NCI-H128 (cell line): Measurements from ENCODE around the gene ARHGEF19.
A peak's percentile ranks its signal among the peaks of the same experiment; 100 is the strongest.
"Not testable (repeated sequence)": the region's sequence is repeated elsewhere in the genome, so short reads cannot be mapped to it uniquely, and the experiment has no call there.

Experiments
- DNase-seq: peaks from one replicate; lab custom pipeline; 2025; ENCODE audit not compliant: unreplicated experiment; lab: John Stamatoyannopoulos, UW

Gene ARHGEF19

DNA sequence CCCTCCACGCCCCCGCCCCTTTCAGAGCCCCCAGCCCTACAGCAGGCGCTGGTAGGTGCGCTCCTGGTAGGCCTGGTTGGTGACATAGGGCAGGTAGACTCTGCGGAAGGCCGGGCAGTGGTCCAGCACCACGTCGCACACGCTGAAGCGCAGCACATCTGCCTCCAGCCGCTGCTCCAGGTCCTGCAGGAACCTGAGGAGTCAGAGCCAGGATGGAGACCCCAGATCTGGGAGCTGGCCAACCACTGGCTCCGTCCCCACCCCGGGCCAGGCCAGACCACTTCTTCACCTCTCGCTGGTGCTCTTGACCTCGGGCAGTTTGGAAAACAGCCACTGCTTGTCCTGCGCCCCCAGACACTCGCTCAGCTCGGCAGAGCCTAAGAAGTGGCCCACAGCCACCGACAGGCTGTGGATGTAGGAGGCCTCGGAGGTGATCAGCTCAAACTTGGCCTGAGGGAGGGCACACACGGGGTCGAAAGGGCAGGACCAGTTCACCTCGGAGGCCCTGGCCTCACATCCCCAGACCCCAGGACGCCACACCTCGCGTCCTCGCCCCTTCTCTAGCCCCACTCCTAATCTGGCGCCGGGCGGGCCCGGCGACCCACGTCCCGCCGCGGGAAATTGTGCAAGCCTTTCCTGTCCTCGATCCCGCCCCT lies 6.4 kb downstream of the ARHGEF19 start:
- no peak for DNase-seq

DNA sequence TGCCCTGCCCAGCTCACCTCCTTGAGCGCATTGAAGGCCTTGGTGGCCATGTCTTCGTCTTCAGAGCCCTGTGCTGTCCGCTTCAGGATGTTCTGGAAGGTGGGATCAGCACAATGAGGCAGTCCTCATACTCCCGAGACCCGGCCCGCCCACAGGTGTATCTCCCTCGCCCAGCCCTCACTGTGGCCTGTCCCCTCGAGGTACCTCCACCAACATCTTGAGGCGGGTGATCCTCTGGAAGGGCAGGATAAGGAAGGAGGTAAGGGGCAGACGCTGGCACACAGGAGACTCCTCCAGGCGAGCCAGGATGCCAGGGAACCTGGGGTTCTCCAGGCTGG lies 7.1 kb downstream of the ARHGEF19 start:
- DNase-seq, result no peak

DNA sequence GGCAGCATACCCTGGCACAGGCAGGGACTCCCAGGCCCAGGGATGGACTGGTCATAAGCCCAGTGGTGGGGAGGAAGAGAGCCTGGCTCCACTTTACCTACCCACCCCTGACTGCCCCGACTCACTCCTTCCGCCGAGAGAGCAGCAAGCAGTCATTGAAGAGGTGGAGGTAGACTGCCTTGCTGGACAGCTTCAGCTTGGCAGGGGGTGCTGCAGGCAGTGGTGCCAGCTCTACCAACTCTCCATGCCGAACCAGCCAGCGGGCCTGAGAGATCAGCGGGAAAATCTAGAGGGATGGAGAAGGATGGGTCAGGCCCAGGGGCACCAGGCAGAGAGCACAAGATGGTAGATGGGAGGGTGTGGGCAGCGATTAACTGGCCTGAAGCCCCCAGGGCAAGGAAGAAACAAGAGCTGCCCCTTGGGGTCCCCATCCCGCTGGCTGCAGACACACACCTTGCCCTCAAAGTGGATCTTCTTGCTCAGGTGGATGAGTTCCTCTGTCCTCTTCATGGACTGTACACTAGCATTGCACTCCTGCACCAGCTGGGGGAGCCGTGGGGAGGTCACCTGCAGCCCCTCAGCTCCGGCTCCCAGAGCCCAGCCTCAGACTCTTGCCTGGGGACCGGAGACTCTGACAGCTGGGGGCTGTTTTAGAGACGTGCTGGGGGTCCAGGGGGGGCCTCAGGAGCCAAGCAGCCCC lies 7.7 kb downstream of the ARHGEF19 start:
- peak; percentile 36 for DNase-seq

DNA sequence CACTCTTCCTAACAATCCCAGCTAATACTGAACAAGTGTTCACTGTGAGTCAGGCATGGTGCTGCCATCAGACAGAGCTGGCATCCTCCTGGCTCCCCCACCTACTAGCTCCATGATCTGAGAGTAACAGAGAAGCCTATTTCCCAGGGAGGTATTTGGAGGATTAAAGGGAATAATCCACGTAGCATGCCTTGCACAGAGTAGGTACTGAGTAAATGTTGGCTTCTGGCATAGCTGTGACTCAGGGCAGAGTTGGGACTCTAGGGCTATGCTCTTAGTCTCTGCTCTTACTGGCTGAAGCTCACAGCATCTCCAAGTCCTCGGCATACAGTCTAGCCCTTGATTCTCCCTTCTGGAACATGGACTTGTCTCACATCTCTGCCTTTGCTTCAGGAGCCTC lies 8.2 kb downstream of the ARHGEF19 start:
- no peak for DNase-seq

DNA sequence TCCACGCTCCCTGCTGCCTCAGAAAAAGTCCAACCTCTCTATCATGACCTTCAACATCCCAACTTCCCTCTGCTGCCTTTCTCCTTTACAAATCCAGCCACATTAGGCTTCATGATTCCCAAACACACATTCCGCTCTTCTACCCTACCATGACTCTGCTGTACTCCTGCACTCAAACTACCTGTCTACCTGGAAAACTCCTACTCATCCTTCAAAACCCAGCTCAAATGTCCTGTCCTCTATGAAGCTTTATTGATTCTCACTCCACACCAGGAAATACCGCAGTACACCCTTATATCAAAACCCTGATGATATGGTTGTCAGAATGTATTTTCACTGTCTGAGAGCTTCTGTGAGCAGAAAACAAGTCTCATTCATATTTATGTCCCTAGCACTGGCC lies 8.9 kb downstream of the ARHGEF19 start:
- no peak for DNase-seq

DNA sequence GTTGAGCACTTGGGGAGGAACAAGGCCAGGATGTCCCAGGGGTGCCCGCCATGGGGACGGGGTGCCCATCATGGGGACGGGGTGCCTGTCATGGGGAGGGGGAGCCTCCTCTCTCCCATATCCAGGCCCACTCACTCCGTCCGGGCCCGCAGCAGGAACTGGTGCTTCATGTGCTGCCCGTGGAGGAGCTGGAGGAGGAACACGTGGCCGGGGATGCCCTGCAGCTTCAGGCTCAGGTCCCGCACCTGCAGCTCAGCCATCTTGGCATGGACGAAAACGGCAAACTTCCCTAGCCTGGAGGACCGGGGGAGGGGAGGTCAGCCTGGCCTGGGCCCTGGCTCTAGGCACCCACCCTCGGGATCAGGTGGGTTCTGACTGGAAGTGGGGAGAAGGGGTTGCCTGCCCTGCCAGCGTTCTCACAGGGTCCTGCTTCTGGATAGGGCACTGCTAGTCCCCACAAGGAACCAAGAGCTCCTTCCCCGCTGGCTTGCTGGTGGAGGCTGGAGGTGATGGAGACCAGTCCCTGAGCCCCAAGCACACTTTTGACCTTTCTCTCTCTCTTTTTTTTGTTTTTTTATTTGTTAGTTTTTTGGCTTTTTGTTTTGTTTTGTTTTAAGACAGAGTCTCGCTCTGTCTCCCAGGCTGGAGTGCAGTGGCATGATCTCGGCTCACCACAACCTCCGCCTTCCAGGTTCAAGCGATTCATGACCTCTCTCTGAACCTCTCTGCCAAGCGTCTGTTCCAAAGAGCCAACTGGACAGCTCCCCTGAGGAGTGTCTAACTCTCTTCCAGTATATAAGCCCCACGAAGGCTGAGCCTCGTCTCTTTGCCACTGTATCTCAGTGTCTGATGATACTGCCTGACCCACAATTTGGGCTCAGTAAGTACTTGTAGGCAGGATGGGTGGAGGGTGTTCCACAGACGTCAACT lies 9.9 kb downstream of the ARHGEF19 start:
- DNase-seq, result no peak

DNA sequence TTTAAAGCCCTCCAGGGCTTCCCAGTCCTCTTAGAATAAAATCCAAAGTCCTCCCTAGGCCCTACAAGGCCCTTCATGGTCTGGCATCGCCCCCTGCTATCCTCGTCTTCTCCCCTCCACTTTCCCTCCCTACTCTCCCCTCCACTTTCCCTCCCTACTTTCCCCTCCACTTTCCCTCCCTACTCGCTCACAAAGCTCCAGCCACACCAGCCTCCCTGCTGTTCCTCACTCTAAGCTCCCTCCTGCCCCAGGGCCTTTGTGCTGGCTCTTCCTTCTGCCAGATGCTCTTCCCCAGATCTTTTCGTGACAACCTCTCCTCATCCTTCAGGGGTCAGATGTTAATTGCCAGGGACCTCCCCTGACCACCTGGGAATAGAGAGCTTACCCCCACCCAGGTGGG lies 12.8 kb downstream of the ARHGEF19 start:
- no peak for DNase-seq

DNA sequence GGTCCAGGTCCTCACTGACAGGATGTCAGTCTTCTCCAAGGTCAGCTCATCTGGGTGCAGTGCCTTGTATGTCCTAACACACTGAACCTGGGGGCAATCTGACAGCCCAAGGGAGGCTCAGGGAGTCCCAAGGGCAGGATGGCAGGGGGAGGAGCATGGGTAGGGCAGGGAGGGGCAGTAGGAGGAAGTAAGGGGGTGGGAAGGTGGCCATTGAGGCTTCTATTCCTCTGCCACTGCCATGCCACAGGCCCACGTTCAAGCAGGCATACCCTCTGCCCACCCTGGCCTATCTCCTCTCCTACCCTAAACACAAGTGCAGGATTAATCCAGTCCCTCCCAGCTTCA lies 13.3 kb downstream of the ARHGEF19 start:
- DNase-seq, result no peak

DNA sequence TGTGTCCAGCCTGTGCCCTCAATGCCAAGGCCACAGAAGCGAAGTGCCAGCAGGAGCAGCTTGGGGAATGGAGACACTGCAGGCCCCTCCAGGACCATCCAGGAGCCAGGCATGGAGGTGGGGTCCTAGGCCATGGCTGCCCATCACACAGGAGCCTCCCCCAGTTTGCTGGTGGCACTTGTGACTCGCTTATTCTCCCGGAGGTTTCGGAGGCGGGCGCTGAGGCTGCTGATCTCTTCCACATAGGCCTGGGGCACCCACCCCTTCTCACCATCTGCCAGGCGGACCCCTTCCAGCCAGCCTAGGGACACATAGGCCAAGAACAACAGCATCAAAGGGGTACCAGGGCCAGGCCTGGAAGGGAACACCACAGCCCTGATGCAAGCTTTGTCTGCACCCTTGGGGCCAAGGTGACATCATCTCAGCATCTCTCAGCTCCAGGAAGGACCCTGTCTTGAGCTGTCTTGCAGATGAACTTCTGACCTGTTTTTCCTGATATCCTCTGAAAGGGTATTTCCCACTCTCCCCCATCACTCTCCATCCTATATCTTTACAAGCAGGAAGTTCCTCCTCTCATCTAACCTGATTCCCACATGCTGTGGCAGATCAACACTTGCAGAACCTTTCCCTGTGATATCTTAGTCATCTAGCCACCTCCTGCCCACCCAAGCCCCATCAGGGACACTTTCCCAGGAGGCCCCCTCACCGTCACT lies 13.9 kb downstream of the ARHGEF19 start:
- no peak for DNase-seq

DNA sequence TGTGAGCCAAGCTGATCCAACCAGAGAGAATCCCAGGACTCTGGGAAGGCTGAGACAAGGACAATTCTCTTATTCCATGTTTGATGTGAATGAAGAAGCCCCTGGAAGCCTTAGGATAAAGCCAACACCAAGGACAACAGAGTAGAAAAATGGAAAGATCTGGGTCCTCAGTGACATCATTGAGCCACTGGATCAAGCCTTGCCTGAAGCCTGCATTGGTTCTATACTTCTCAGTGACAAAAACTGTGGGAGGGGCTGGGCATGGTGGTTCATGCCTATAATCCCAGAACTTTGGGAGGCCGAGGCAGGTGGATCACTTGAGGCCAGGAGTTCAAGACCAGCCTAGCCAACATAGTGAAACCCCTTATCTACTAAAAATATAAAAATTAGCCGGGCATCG lies 15.6 kb downstream of the ARHGEF19 start:
- DNase-seq, result no peak

DNA sequence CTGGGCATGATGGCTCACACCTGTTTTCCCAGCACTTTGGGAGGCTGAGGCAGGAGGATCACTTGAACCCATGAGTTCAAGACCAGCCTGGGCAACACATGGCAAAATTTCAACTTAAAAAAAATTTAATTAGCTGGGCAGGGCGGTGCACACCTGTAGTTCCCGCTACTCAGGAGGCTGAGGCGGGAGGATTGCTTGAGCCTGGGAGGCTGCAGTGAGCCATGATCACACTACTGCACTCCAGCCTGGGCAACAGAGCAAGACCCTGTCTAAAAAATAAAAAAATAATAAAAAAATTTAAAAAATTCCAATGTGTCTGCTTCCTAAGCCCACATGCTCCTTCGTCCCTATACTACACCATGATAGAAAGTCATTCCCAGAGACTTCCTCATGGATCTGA lies 16.3 kb downstream of the ARHGEF19 start:
- not testable (repeated sequence) for DNase-seq

DNA sequence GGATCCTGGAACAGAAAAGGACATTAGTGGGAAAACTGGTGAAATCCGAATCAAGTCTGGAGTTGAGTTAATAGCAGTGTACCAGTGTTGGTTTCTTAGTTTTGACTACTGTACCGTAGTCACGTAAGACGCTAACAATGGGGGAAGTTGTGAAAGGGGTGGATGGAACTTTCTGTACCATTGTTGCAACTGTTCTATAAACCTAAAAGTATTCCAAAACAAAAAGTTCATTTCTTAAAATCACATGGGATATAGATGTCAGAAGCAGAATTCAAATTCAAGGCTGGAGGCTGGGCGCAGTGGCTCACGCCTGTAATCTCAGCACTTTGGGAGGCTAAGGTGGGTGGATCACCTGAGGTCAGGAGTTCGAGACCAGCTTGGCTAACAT lies 16.9 kb downstream of the ARHGEF19 start:
- DNase-seq, result no peak

DNA sequence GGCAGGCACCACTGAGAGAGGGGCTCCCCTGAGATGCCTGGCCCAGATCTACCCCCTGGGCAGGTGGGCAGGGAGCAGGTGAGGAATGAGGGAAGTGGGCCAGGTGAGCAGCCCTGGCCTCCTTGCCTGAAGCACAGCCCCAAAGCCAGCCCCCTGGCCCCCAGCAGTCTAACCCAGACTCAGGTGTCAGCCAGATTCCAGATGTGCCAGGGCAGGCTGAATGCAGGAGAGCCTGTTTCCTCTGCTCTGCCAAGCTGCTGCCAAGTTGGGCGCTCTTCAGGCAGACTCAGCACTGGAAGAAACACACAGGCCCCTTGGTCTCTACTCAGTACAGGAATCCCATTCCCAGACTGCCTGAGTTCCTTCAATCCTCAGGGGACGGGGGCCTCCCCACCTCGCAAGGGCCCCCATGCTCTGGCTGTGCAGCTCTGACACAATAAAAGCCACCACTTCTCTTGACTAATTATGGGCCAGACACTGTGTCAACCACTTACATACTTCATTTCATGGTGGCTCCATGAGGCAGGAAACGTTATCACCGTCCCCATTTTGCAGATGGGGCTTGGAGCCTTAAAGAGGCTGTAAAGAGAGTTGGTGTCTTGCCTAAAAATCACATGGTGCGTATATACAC lies 20.4 kb downstream of the ARHGEF19 start:
- DNase-seq, result no peak

DNA sequence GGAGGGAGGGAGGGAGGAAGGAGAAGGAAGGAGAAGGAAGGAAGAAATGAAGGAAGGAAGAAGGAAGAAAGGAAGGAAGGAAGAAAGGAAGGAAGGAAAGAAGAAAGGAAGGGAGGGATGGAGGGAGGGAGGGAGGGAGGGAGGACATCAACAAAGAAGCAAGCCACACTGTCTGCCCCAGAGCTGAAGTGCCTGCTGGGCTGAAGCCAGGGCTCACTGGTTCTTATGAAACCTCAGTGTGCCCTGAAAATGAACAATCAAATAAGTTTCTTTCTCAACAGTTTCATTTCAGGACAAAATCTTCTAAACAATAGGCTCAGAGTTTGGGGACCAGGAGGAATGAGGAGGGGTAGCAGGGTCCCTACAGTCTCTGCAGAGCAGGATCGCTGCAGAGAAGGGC lies 21.1 kb downstream of the ARHGEF19 start:
- no peak for DNase-seq

DNA sequence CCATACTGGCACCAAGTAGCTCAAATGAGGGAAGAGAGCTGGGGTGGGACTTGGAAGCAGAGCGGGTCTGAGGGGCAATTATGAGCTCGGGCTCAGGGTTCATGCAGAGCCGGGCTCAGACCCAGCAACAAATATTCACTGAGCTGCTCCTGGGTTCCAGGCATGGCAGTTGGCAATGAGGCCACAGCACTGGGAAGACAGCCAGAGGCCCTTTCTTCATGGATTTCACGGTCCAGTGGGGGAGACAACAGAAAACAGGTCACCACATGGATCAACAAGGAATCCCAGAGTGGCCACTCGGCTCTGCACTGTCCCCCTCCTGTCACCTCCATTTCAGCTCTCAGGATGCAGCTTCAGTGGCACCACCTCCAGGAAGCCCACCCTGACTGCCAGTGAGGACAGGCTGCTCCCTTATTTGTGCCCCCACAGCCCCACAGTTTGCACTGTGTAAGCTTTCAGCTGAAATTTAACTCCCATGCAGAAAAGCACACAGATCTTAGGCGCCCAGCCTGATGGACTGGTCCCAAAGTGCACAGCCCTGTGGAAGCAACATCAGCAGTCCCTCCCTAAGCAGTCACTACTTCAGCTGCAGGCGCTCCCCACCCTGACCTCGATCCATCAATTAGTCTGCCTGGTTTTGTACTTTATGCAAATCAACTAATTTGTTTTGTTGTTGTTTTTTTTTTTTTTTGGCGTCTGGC lies 22.4 kb downstream of the ARHGEF19 start:
- no peak for DNase-seq

DNA sequence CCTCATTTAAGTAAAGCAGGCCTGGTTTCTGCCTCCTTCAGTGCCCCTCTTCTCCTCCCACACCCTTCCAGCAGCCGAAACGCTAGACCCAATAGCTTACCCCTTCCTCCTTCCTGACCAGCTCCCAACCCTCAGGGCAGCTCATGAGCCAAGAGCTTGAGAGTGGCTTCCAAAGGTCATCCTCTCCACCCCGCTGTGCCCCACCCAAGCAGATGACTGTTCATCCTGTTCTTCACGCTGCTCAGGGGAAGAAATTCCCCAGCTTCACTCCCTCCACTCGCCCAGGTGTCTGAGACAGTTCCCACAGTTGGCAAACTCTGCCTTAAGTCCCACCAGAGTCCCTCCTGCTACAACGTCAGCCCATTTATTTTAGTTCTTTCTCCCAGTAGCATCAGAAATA lies 23.4 kb downstream of the ARHGEF19 start:
- DNase-seq, result no peak

DNA sequence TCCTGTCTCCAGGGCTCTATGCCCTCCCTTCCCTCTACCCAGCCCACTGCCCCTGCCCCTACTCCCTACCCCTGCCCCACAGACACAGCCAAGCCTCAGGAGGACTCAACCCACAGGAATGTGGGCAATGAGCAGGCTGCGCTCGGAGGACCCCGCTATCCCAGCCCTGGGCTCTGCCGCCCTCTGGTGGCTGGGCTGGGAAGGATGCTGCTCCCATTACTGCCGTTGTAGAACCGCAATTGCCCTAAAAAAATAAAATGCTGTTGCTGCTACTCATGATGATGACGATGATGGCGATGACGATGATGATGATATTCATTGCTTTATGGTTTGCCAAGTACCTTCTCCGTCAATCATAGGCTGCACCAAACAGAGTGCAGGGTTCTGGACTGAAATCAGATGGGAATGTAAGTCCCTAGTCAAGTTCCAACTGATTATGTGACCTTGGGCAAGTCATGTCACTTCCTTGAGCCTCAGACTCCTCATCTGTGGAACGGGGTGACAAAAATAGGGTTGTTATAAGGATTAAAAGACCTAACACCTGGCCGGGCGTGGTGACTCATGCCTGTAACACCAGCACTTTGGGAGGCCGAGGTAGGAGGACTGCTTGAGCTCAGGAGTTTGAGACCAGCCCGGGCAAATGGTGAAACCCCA lies 24.6 kb downstream of the ARHGEF19 start:
- peak; percentile 44 for DNase-seq

DNA sequence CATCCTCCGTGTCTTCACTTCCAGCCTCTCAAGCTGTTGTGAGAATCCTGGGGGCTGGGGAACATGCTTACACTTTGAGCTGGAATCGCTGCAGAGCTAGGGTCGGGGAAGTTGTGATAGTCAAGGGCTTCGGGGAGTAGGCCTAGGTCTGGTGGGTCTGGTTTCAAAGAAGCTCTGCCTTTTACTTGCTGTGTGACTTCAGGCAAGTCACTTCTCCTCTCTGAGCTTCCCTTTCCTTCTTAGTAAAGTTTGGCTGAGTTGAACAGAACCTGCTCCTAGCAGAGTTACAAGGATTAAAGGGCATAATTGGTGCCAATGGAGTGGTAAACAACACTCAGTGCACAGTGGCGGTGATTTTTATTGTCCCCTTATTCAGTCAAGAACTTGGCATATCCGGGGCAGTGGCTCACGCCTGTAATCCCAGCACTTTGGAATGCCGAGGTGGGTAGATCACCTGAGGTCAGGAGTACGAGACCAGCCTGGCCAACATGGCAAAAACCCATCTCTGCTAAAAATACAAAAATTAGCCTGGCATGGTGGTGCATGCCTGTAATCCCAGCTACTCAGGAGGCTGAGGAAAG lies 25.7 kb downstream of the ARHGEF19 start:
- DNase-seq, result no peak

DNA sequence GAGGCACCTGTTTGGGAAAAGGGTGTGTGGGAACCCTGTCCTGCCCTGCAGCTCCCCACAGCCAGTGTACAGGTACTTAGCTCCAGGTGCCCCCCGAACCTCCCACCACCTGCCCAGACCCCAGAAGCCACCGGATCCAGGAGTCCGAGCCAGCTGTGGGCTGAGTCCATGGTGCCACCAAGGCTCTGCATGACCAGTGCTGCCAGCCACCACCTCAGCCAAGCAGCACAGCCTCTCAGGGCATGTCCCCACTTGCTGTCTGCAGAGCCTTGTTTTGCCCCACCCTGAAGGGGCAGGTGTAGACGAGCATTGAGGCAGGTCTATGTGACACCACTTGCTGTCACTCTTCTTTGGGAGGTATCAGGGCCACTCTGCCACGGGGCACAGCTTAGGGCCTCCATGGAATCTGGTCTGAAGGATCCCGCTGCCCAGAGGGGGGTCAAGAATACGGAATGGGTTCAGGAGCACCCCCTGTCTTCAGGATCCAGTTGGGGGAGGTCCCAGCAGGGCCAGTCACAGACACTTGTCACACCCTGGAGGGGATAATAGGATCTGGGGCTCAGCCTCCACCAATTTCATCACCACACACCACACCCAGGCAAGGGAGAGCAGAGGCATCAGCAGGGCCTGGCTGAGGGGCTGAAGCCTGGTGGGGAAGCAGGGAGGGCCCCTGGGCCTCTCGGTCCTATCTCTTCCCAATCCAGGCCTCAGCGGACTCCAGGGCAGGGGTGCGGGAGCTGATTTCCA lies 27.7 kb downstream of the ARHGEF19 start:
- DNase-seq, result no peak
